H9 (cell line): Measurements from ENCODE around the gene CEP192. TPM values are rescaled to one million over a fixed set of nuclear protein-coding genes. Genes with fewer than 3 reads are reported as not detected.

Experiments
- DNase-seq: peaks from one replicate; pipeline ENCODE4 v3.0.0-alpha.2; 2017
- H2AFZ ChIP-seq: one replicate; pipeline ENCODE4 v1.6.1; 2013; ENCODE audit warnings: mild to moderate bottlenecking, low read length, control low read depth, moderate library complexity
- H2AK5ac ChIP-seq: 2 replicates; pipeline ENCODE4 v1.6.1; 2013; ENCODE audit warnings: low read length, control low read depth, mixed read lengths; ENCODE audit not compliant: insufficient read length
- H2BK120ac ChIP-seq: one replicate; pipeline ENCODE4 v1.6.1; 2013; ENCODE audit warnings: low read depth, mild to moderate bottlenecking, low read length, control low read depth, inconsistent platforms; ENCODE audit not compliant: poor library complexity, severe bottlenecking
- H2BK12ac ChIP-seq: 2 replicates; pipeline ENCODE4 v1.6.1; 2013; ENCODE audit warnings: low read length, control low read depth, mixed read lengths, low read depth; ENCODE audit not compliant: insufficient read length
- H2BK15ac ChIP-seq: 2 replicates; pipeline ENCODE4 v1.6.1; 2013; ENCODE audit warnings: low read depth, low read length, control low read depth
- H2BK20ac ChIP-seq: one replicate; pipeline ENCODE4 v1.6.1; 2013; ENCODE audit warnings: low read depth, mild to moderate bottlenecking, low read length, control low read depth, inconsistent platforms; ENCODE audit not compliant: poor library complexity, severe bottlenecking
- H2BK5ac ChIP-seq: 2 replicates; pipeline ENCODE4 v1.6.1; 2013; ENCODE audit warnings: low read length, control low read depth, mixed read lengths; ENCODE audit not compliant: insufficient read length
- H3K14ac ChIP-seq: 2 replicates; pipeline ENCODE4 v1.6.1; 2013; ENCODE audit warnings: low read length, control low read depth; ENCODE audit not compliant: insufficient read depth
- H3K18ac ChIP-seq: 2 replicates; pipeline ENCODE4 v1.6.1; 2013; ENCODE audit warnings: low read depth, mild to moderate bottlenecking, mixed read lengths, low read length, control low read depth; ENCODE audit not compliant: insufficient read length
- H3K23ac ChIP-seq: 2 replicates; pipeline ENCODE4 v1.6.1; 2013; ENCODE audit warnings: low read length, control low read depth, mixed read lengths, low read depth; ENCODE audit not compliant: insufficient read length
- H3K23me2 ChIP-seq: 2 replicates; pipeline ENCODE4 v1.6.1; 2013; ENCODE audit warnings: low read depth, mild to moderate bottlenecking, mixed read lengths, low read length, control low read depth; ENCODE audit not compliant: insufficient read length, poor library complexity, severe bottlenecking
- H3K27ac ChIP-seq: 2 replicates; pipeline ENCODE4 v1.5.1; 2013; ENCODE audit warnings: low read length, control low read depth, mixed read lengths, low read depth; ENCODE audit not compliant: insufficient read length
- H3K27me3 ChIP-seq: 2 replicates; pipeline ENCODE4 v1.6.1; 2013; ENCODE audit warnings: low read length, control low read depth, inconsistent platforms; ENCODE audit not compliant: insufficient read depth
- H3K4ac ChIP-seq: 2 replicates; pipeline ENCODE4 v1.6.1; 2013; ENCODE audit warnings: low read depth, mild to moderate bottlenecking, control low read depth, inconsistent platforms, low read length, moderate library complexity
- H3K4me1 ChIP-seq: 2 replicates; pipeline ENCODE4 v1.6.1; 2013; ENCODE audit warnings: low read length, control low read depth, inconsistent platforms; ENCODE audit not compliant: insufficient read depth
- H3K4me2 ChIP-seq: 2 replicates; pipeline ENCODE4 v1.6.1; 2013; ENCODE audit warnings: low read length, control low read depth, mixed read lengths; ENCODE audit not compliant: insufficient read length, insufficient read depth
- H3K56ac ChIP-seq: 2 replicates; pipeline ENCODE4 v1.6.1; 2013; ENCODE audit warnings: low read depth, mild to moderate bottlenecking, mixed read lengths, low read length, control low read depth; ENCODE audit not compliant: insufficient read length
- H3K79me1 ChIP-seq: 2 replicates; pipeline ENCODE4 v1.6.1; 2013; ENCODE audit warnings: low read depth, mild to moderate bottlenecking, moderate library complexity, low read length, control low read depth, inconsistent platforms; ENCODE audit not compliant: insufficient read depth, poor library complexity, severe bottlenecking
- H3K79me2 ChIP-seq: 2 replicates; pipeline ENCODE4 v1.6.1; 2013; ENCODE audit warnings: low read length, control low read depth, inconsistent platforms; ENCODE audit not compliant: insufficient read depth
- H3K9ac ChIP-seq: 2 replicates; pipeline ENCODE4 v1.6.1; 2013; ENCODE audit warnings: low read length, control low read depth, mixed read lengths; ENCODE audit not compliant: insufficient read length; ENCODE audit errors: extremely low read depth
- H3K9me3 ChIP-seq: one replicate; pipeline ENCODE4 v1.6.1; 2013; ENCODE audit warnings: low read depth, low read length, inconsistent platforms; ENCODE audit not compliant: control insufficient read depth
- H3T11ph ChIP-seq: one replicate; pipeline ENCODE4 v1.6.1; 2013; ENCODE audit warnings: mild to moderate bottlenecking, low read length, control low read depth, inconsistent platforms
- H4K20me1 ChIP-seq: one replicate; pipeline ENCODE4 v1.6.1; 2013; ENCODE audit not compliant: control insufficient read depth, insufficient read length, insufficient read depth
- H4K5ac ChIP-seq: 2 replicates; pipeline ENCODE4 v1.6.1; 2013; ENCODE audit warnings: low read depth, mild to moderate bottlenecking, mixed read lengths, low read length, control low read depth; ENCODE audit not compliant: insufficient read length
- H4K8ac ChIP-seq: replicated peaks from 2 replicates; pipeline ENCODE4 v1.6.1; 2013; ENCODE audit warnings: low read length, control low read depth, mixed read lengths, low read depth; ENCODE audit not compliant: insufficient read length
- H4K91ac ChIP-seq: 2 replicates; pipeline ENCODE4 v1.6.1; 2013; ENCODE audit warnings: low read depth, mild to moderate bottlenecking, moderate library complexity, mixed read lengths, low read length, control low read depth; ENCODE audit not compliant: insufficient read length
- H3K27ac Mint-ChIP-seq, 3 experiments: 2 replicates in 2 of 3; 3 replicates in 1 of 3; pipeline ENCODE4 v1.8.0; 2020 to 2021; ENCODE audit warnings: mixed read lengths in 3 of 3, mild to moderate bottlenecking in 1 of 3, moderate library complexity in 1 of 3
- H3K27me3 Mint-ChIP-seq: 2 replicates; pipeline ENCODE4 v1.8.0; 2021; ENCODE audit warnings: low read depth, mild to moderate bottlenecking, moderate library complexity, mixed read lengths
- H3K36me3 Mint-ChIP-seq, 3 experiments: 2 replicates in 2 of 3; 3 replicates in 1 of 3; pipeline ENCODE4 v1.8.0; 2020 to 2021; ENCODE audit warnings: low read depth in 3 of 3, mixed read lengths in 3 of 3; ENCODE audit not compliant: insufficient read depth in 1 of 3
- H3K4me1 Mint-ChIP-seq, 2 experiments: 2 replicates each; pipeline ENCODE4 v1.8.0; 2020; ENCODE audit warnings: mixed read lengths in 2 of 2
- H3K4me3 Mint-ChIP-seq, 2 experiments: 2 replicates in 1 of 2; 3 replicates in 1 of 2; pipeline ENCODE4 v1.8.0; 2020 to 2021; ENCODE audit warnings: mild to moderate bottlenecking in 2 of 2, mixed read lengths in 2 of 2, moderate library complexity in 1 of 2
- H3K9me3 Mint-ChIP-seq, 2 experiments: 2 replicates in 1 of 2; 3 replicates in 1 of 2; pipeline ENCODE4 v1.8.0; 2020; ENCODE audit warnings: mild to moderate bottlenecking in 2 of 2, mixed read lengths in 2 of 2, moderate library complexity in 1 of 2
- CTCF ChIP-seq: fragments of 200-600 bp; sonication (generic); conservative IDR thresholded peaks from 3 replicates; pipeline ENCODE4 v1.8.0; 2021; ENCODE audit warnings: antibody characterized with exemption, mild to moderate bottlenecking
- WGBS: extraction: QIAGEN DNeasy Blood & Tissue Kit; methylation state at CpG from one replicate; pipeline ENCODE4 v1.1.7; 2013; ENCODE audit warnings: missing lambda C conversion rate, low lambda C conversion rate, mixed read lengths; ENCODE audit not compliant: insufficient read length; ENCODE audit errors: extremely low coverage; 5-methylcytosine and 5-hydroxymethylcytosine counted together
- total RNA-seq: library from RNA; stranded (reverse); gene quantifications from 2 replicates; pipeline ENCODE4 v1.2.1, GENCODE V29; 2021

CEP192 gene
- total RNA-seq, 1 experiment from 2014 or later: 23.5 TPM

- Histone ChIP-seq H3K79me1 (peaks cover 3% of the 10 kb centered on the region), H2BK20ac (no peak overlapping the region), H2BK15ac (no peak overlapping the region), H3K18ac (no peak overlapping the region), H2BK12ac (no peak overlapping the region), H3K79me2 (no peaks in the 10 kb centered on the region), H3K4ac (no peak overlapping the region), H3T11ph (no peak overlapping the region), H3K4me1 (no peaks in the 10 kb centered on the region), H2BK120ac (no peak overlapping the region), H4K8ac (no peak overlapping the region), H4K5ac (no peak overlapping the region), H2AK5ac (no peak overlapping the region), H3K4me2 (no peak overlapping the region), H3K9me3 (no peaks in the 10 kb centered on the region), H3K9ac (no peak overlapping the region), H4K20me1 (no peaks in the 10 kb centered on the region), H3K14ac (no peak overlapping the region), H3K27me3 (no peaks in the 10 kb centered on the region), H3K23me2 (no peaks in the 10 kb centered on the region), H3K56ac (no peak overlapping the region), H4K91ac (no peak overlapping the region), H2AFZ (no peak overlapping the region), H2BK5ac (no peak overlapping the region), H3K23ac (no peak overlapping the region), H3K27ac (no peak overlapping the region)
- peaks cover 5 to 44% (median 25%) of the 10 kb centered on the region in 3 experiments; a peak in 6 of 7 replicates for H3K36me3 Mint-ChIP-seq
- H3K27me3 Mint-ChIP-seq: no peaks in the 10 kb centered on the region
- TF ChIP-seq CTCF: no peak
- H3K4me1 Mint-ChIP-seq: no peaks in the 10 kb centered on the region
- no peak overlapping the region for H3K4me3 Mint-ChIP-seq
- no peaks in the 10 kb centered on the region for H3K9me3 Mint-ChIP-seq
- no peak for DNase-seq
- no CpG with 5 or more reads among the region's 2 CpGs for WGBS
- peak overlapping the region in 1 of 3 experiments; percentile 7; a peak in 2 of 7 replicates for H3K27ac Mint-ChIP-seq
These were observed 16.0 kb downstream of the CEP192 start for GRCh38 chr18:13007248-13007560.
